ENCODE measurements around the gene CBFA2T2. TPM values are rescaled to one million over a fixed set of nuclear protein-coding genes. Genes with fewer than 3 reads are reported as not detected.

CBFA2T2 gene
- polyA plus RNA-seq, 3 donors, result 1.7 to 9.7 (median 4.9) TPM

DNA sequence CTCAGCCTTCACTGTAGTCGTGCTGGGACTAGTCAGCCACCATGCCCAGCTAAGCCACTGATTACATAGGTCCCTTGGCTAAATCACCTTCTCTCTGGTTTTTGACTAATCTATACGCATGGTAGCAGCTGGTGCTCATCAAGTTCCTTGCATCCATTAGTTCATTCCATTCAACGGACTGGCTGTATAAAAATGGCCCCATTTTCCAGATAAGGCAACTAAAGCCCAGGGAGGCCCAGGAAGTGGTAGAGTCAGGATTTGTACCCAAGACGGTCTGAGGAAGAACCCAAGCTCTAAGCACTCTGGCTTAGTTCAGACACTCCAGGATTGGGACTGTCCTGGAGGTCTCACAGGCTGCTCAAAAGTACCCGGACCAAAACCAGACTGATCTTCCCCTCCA is 191.4 kb downstream of the CBFA2T2 start:
- peaks cover 50% of the 10 kb centered on the region for H3K79me2 ChIP-seq (ENCODE audit: insufficient read depth, low read length)
- H3K4me3 Mint-ChIP-seq, result no peak overlapping the region
- peaks cover 0 to 2% (median 0%) of the 10 kb centered on the region in 3 donors for H3K27me3 Mint-ChIP-seq (ENCODE audit: low read depth in 3 of 3)
- no peaks in the 10 kb centered on the region for H4K20me1 ChIP-seq (ENCODE audit: insufficient read depth, low read length)
- H3K4me1 ChIP-seq (ENCODE audit: control insufficient read depth in 1 of 2, insufficient read depth in 2 of 2, low read length in 2 of 2), result peaks cover 12 to 19% of the 10 kb centered on the region in 2 donors
- WGBS (ENCODE audit: insufficient coverage), result 93% methylated on average over 5 of the region's 5 CpGs
- no peak overlapping the region for H3K4me3 ChIP-seq (replicated peaks in 1 of 3; ENCODE audit: low read depth in 2 of 3, low read length in 3 of 3)
- no peaks in the 10 kb centered on the region for H3K9me3 Mint-ChIP-seq
- no peak overlapping the region for H3K9ac ChIP-seq (ENCODE audit: insufficient read depth, low read length, poor library complexity, severe bottlenecking)
- H3K4me2 ChIP-seq (replicated peaks; ENCODE audit: extremely low read depth, low read length, poor library complexity, severe bottlenecking), result no peak overlapping the region
- H3K4me1 Mint-ChIP-seq, result peaks cover 17% of the 10 kb centered on the region
- H3K36me3 Mint-ChIP-seq, result peaks cover 6 to 20% of the 10 kb centered on the region in 2 donors
- intact Hi-C loops (cut with micrococcal nuclease), result loop anchor here in 1 of 2 donors (10.0 kb wide), 1 partner anchor 54 kb away; the partner anchor contains the start of gene ZNF341
- H3K27me3 ChIP-seq (ENCODE audit: control insufficient read depth in 2 of 2, insufficient read depth in 2 of 2, low read length in 2 of 2), result no peaks in the 10 kb centered on the region
- peak overlapping the region in 3 of 7 donors; percentile 35 to 56 (median 51) for H3K27ac Mint-ChIP-seq
- no peak for DNase-seq
- no peaks in the 10 kb centered on the region for H3K9me3 ChIP-seq (replicated peaks in 1 of 2; ENCODE audit: control insufficient read depth in 1 of 2, insufficient read depth in 1 of 2, low read length in 2 of 2)
- TF ChIP-seq, protein P1, sequence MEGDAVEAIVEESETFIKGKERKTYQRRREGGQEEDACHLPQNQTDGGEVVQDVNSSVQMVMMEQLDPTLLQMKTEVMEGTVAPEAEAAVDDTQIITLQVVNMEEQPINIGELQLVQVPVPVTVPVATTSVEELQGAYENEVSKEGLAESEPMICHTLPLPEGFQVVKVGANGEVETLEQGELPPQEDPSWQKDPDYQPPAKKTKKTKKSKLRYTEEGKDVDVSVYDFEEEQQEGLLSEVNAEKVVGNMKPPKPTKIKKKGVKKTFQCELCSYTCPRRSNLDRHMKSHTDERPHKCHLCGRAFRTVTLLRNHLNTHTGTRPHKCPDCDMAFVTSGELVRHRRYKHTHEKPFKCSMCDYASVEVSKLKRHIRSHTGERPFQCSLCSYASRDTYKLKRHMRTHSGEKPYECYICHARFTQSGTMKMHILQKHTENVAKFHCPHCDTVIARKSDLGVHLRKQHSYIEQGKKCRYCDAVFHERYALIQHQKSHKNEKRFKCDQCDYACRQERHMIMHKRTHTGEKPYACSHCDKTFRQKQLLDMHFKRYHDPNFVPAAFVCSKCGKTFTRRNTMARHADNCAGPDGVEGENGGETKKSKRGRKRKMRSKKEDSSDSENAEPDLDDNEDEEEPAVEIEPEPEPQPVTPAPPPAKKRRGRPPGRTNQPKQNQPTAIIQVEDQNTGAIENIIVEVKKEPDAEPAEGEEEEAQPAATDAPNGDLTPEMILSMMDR (IDR thresholded peaks at IDR 0.05), result no peak
- H2AFZ ChIP-seq (ENCODE audit: insufficient read depth, low read depth, low read length, poor library complexity, severe bottlenecking), result no peak overlapping the region
- no peaks in the 10 kb centered on the region for H3K36me3 ChIP-seq (replicated peaks in 1 of 2; ENCODE audit: control insufficient read depth in 1 of 2, insufficient read depth in 2 of 2, low read length in 2 of 2)
- H3K27ac ChIP-seq (ENCODE audit: low read depth in 1 of 2, low read length in 2 of 2), result no peak overlapping the region

GRCh38 chr20:33681728-33682353 is 191.9 kb downstream of the CBFA2T2 start:
- no peak overlapping the region for H3K4me3 ChIP-seq (replicated peaks in 1 of 3; ENCODE audit: low read depth in 2 of 3, low read length in 3 of 3)
- H2AFZ ChIP-seq (ENCODE audit: insufficient read depth, low read depth, low read length, poor library complexity, severe bottlenecking), result no peak overlapping the region
- Mint-ChIP-seq H3K9me3 (no peaks in the 10 kb centered on the region), H3K27ac (peak overlapping the region in 5 of 7 donors; percentile 33 to 73 (median 51)), H3K36me3 (peaks cover 6 to 16% of the 10 kb centered on the region in 2 donors), H3K27me3 (ENCODE audit: low read depth in 3 of 3) (peaks cover 0 to 2% (median 0%) of the 10 kb centered on the region in 3 donors), H3K4me3 (no peak overlapping the region), H3K4me1 (peaks cover 20% of the 10 kb centered on the region)
- no peak for DNase-seq
- no peaks in the 10 kb centered on the region for H3K36me3 ChIP-seq (replicated peaks in 1 of 2; ENCODE audit: control insufficient read depth in 1 of 2, insufficient read depth in 2 of 2, low read length in 2 of 2)
- H3K79me2 ChIP-seq (ENCODE audit: insufficient read depth, low read length), result peaks cover 50% of the 10 kb centered on the region
- H4K20me1 ChIP-seq (ENCODE audit: insufficient read depth, low read length), result no peaks in the 10 kb centered on the region
- H3K4me1 ChIP-seq (ENCODE audit: control insufficient read depth in 1 of 2, insufficient read depth in 2 of 2, low read length in 2 of 2), result peaks cover 16 to 24% of the 10 kb centered on the region in 2 donors
- no peak overlapping the region for H3K4me2 ChIP-seq (replicated peaks; ENCODE audit: extremely low read depth, low read length, poor library complexity, severe bottlenecking)
- H3K27ac ChIP-seq (ENCODE audit: low read depth in 1 of 2, low read length in 2 of 2), result no peak overlapping the region
- 93% methylated on average over 8 of the region's 9 CpGs for WGBS (ENCODE audit: insufficient coverage)
- H3K27me3 ChIP-seq (ENCODE audit: control insufficient read depth in 2 of 2, insufficient read depth in 2 of 2, low read length in 2 of 2), result no peaks in the 10 kb centered on the region
- H3K9me3 ChIP-seq (replicated peaks in 1 of 2; ENCODE audit: control insufficient read depth in 1 of 2, insufficient read depth in 1 of 2, low read length in 2 of 2), result no peaks in the 10 kb centered on the region
- no peak overlapping the region for H3K9ac ChIP-seq (ENCODE audit: insufficient read depth, low read length, poor library complexity, severe bottlenecking)
- TF ChIP-seq, protein P1 (IDR thresholded peaks at IDR 0.05), result no peak
- intact Hi-C loops (cut with micrococcal nuclease), result loop anchor here in 1 of 2 donors (10.0 kb wide), 1 partner anchor 53 kb away; the partner anchor contains the start of gene ZNF341

Data from CD14-positive monocyte (primary cell).